Calu3 (cell line): ENCODE results near the gene SF3A1. TPM values are rescaled to one million over a fixed set of nuclear protein-coding genes. Genes with fewer than 3 reads are reported as not detected.
"Not testable (repeated sequence)": the region's sequence is repeated elsewhere in the genome, so short reads cannot be mapped to it uniquely, and the experiment has no call there.

Experiments used
- BruUV-seq: library from RNA; stranded (reverse); fragments of 400-500 nt; replicated peaks from 2 replicates; lab custom pipeline; 2021; lab: Mats Ljungman, UMichigan
- CTCF ChIA-PET: fragments of 300-600 bp; sonication (Branson Sonifier 250); formaldehyde crosslinking; loops from one replicate; lab custom pipeline; 2022; ENCODE audit warnings: antibody characterized with exemption; lab: Charles Lee
- DNase-seq: peaks from one replicate; pipeline ENCODE4 v3.0.0; 2022
- H3K27ac Mint-ChIP-seq: one replicate; pipeline ENCODE4 v1.8.0; 2022; ENCODE audit warnings: mixed read lengths; ENCODE audit not compliant: unreplicated experiment
- H3K27me3 Mint-ChIP-seq: one replicate; pipeline ENCODE4 v1.8.0; 2022; ENCODE audit warnings: mixed read lengths; ENCODE audit not compliant: unreplicated experiment
- H3K36me3 Mint-ChIP-seq: one replicate; pipeline ENCODE4 v1.8.0; 2022; ENCODE audit warnings: mild to moderate bottlenecking, moderate library complexity, mixed read lengths; ENCODE audit not compliant: insufficient read depth, unreplicated experiment
- H3K4me1 Mint-ChIP-seq: one replicate; pipeline ENCODE4 v1.8.0; 2022; ENCODE audit warnings: mild to moderate bottlenecking, low read depth, mixed read lengths; ENCODE audit not compliant: unreplicated experiment
- H3K4me3 Mint-ChIP-seq: one replicate; pipeline ENCODE4 v1.8.0; 2022; ENCODE audit warnings: mild to moderate bottlenecking, low read depth, moderate library complexity, mixed read lengths; ENCODE audit not compliant: unreplicated experiment
- H3K9me3 Mint-ChIP-seq: one replicate; pipeline ENCODE4 v1.8.0; 2022; ENCODE audit warnings: low read depth, mixed read lengths; ENCODE audit not compliant: unreplicated experiment
- CTCF ChIP-seq: fragments of 200-600 bp; IDR thresholded peaks from one replicate; pipeline ENCODE4 v1.8.0; 2022; ENCODE audit warnings: antibody characterized with exemption; ENCODE audit not compliant: unreplicated experiment
- intact Hi-C: fragments of 100-400 bp; cut with micrococcal nuclease; formaldehyde crosslinking; loops from one replicate; pipeline ENCODE4 v1.10.0; 2022; ENCODE audit not compliant: unreplicated experiment
- total RNA-seq: library from RNA; stranded (reverse); gene quantifications from 2 replicates; pipeline ENCODE4 v1.2.3, GENCODE V29; 2022

SF3A1 gene
- total RNA-seq, 1 experiment from 2014 or later, result 197 TPM

GRCh38 chr22:30338802-30339201, 17.9 kb downstream of the SF3A1 start:
- H3K27ac Mint-ChIP-seq, result no peak overlapping the region
- H3K4me3 Mint-ChIP-seq, result no peak overlapping the region
- TF ChIP-seq CTCF, result no peak
- no TSS peak for BruUV-seq
- intact Hi-C loops, result no loop called here
- H3K9me3 Mint-ChIP-seq, result no peaks in the 10 kb centered on the region
- CTCF ChIA-PET, result no interaction called here
- no peaks in the 10 kb centered on the region for H3K27me3 Mint-ChIP-seq
- DNase-seq, result no peak
- H3K4me1 Mint-ChIP-seq, result no peaks in the 10 kb centered on the region
- peaks cover 63% of the 10 kb centered on the region for H3K36me3 Mint-ChIP-seq

- H3K27me3 Mint-ChIP-seq, BruUV-seq, H3K27ac Mint-ChIP-seq, H3K4me1 Mint-ChIP-seq, DNase-seq, intact Hi-C loops, H3K4me3 Mint-ChIP-seq, H3K9me3 Mint-ChIP-seq: not testable (repeated sequence)
- CTCF ChIA-PET, result interaction anchor here (0.5 kb wide), 1 partner anchor 23 kb away, joined by 6 read pairs; no protein-coding TSS in a partner anchor
- H3K36me3 Mint-ChIP-seq, result peaks cover 59% of the 10 kb centered on the region
Observed at GRCh38 chr22:30338341-30338740, 18.4 kb downstream of the SF3A1 start.

DNA sequence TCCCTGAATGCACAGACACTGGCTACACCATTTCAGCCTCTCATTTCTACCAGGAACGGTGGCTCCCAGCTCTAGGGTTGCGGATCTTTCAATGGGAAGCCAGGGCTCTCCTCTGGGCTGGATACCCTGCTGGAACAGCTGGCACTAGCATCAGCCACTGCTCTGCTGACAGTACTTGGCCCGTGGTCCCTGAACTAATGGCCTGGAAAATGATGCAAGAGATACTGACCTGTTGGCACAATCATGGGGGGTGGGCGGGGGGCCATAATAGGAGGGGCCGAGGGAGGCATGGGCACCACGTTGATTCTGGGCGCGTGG, 19.3 kb downstream of the SF3A1 start:
- intact Hi-C loops, result no loop called here
- Mint-ChIP-seq H3K27ac (no peak overlapping the region), H3K4me3 (no peak overlapping the region), H3K9me3 (no peaks in the 10 kb centered on the region), H3K4me1 (no peaks in the 10 kb centered on the region), H3K27me3 (no peaks in the 10 kb centered on the region), H3K36me3 (peaks cover 54% of the 10 kb centered on the region)
- CTCF ChIA-PET, result no interaction called here
- DNase-seq, result no peak
- no TSS peak for BruUV-seq
- TF ChIP-seq CTCF, result no peak

DNA sequence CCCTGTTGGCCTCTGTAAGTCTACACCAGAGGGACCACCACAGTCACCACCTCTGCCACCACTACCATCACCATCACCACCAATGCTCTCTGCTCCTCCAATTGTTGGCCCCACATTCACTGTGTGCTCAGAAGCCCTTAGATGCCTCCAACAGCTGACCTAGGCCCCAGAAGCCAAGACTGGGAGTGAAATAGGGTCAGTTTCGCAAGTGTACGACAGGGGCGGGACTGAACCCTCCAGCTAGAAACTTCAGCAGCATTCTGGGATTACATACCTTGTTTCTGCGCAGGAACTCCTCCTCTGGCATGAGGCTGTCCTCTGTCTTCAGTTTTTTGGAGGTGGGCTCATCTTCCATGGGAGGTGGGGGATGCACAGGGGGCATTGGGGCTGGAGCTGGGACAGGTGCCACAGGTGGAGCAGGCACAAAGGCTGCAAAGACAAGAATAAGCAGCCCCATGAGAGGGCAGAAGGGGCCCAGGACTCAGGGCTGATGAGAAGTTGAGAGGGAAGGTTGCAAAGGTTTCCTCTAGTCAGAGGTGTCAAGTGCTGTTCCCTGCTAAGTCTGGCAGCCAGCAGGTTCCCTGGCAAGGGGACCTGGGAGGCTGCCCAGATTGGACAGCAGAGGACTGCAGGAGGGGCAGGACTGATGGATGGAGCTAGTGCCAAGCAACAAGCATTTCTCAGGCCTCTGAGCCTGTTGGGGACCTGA, 19.8 kb downstream of the SF3A1 start:
- H3K4me3 Mint-ChIP-seq, result no peak overlapping the region
- no peak for DNase-seq
- no peaks in the 10 kb centered on the region for H3K4me1 Mint-ChIP-seq
- intact Hi-C loops, result no loop called here
- no peak for TF ChIP-seq CTCF
- no TSS peak for BruUV-seq
- H3K36me3 Mint-ChIP-seq, result peaks cover 54% of the 10 kb centered on the region
- H3K27ac Mint-ChIP-seq, result no peak overlapping the region
- CTCF ChIA-PET, result no interaction called here
- H3K27me3 Mint-ChIP-seq, result no peaks in the 10 kb centered on the region
- no peaks in the 10 kb centered on the region for H3K9me3 Mint-ChIP-seq

GRCh38 chr22:30335236-30335635, 21.5 kb downstream of the SF3A1 start:
- no peak for TF ChIP-seq CTCF

More at GRCh38 chr22:30335236-30335635, 21.5 kb downstream of the SF3A1 start:
- intact Hi-C loops, result no loop called here
- BruUV-seq, result no TSS peak
- H3K4me1 Mint-ChIP-seq, result no peaks in the 10 kb centered on the region
- no peak overlapping the region for H3K27ac Mint-ChIP-seq
- H3K27me3 Mint-ChIP-seq, result no peaks in the 10 kb centered on the region
- no peaks in the 10 kb centered on the region for H3K9me3 Mint-ChIP-seq
- DNase-seq, result no peak
- H3K4me3 Mint-ChIP-seq, result no peak overlapping the region
- CTCF ChIA-PET, result interaction anchor here (1.0 kb wide), 1 partner anchor 9 kb away, joined by 3 read pairs; the partner anchor contains the start of gene TBC1D10A
- H3K36me3 Mint-ChIP-seq, result peaks cover 56% of the 10 kb centered on the region
